HG03378 (cell line): ENCODE data around the gene PIEZO2.
A peak's percentile ranks its signal among the peaks of the same experiment; 100 is the strongest.

ENCODE experiments used
- ATAC-seq: cut with Tn5 transposase; IDR thresholded peaks from one replicate; pipeline ENCODE4 v1.9.1; 2021; ENCODE audit warnings: mild to moderate bottlenecking, moderate library complexity; ENCODE audit not compliant: unreplicated experiment

Gene PIEZO2

DNA sequence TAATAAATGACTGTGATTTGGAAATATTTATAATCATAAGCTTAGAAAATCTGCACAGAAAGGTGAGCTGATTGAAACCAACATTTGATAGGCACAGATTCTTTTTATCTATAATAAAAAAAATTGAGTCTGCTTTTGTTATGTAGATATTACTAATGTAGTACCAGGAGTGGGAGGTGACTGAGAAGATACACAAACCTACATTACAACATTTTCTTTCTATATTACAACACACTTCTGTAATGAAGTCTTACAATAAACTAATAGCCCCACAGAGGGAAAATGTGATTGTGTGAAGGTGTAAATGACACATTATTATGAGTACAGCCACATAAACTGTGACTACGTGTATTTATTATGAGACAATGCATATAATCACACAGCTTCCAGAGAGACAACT is 241.6 kb downstream of the PIEZO2 start:
- no peak for ATAC-seq

DNA sequence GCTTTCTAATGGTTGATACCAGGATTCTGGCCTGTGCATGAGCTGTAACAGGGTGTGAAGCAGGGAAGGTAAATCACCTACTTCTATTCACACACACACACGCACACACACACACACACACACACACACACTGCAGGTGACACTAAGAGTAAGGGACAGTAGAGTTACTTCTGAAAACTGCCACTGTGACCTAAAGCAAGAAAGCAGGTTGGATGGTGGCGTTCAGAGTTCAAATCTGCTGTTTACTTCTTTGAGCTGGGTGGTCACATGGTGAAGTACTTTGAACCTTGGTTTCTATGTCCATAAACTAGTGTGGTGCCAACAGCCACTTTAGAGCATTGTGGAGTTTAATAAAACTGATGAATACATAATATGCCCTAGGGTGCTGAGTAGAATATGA is 248.0 kb downstream of the PIEZO2 start:
- no peak for ATAC-seq

DNA sequence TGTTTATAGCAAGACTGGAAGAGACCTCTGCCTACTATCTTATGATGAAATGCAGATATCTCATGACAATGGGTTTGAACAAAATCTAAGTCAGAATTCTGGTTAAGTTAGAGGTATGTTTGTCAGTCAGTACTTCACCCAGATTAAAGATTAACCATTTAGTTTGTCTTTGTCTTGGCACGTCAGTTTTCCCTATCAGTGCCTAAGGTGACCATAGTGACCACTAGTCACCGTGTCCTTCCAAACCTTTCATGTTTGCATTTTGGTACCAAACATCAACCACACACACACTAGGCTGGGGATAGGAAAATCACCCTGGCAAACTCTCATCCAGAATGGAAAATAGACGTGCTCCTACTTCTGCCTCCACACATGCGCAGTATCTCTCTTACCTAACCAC is 248.9 kb downstream of the PIEZO2 start:
- no peak for ATAC-seq

DNA sequence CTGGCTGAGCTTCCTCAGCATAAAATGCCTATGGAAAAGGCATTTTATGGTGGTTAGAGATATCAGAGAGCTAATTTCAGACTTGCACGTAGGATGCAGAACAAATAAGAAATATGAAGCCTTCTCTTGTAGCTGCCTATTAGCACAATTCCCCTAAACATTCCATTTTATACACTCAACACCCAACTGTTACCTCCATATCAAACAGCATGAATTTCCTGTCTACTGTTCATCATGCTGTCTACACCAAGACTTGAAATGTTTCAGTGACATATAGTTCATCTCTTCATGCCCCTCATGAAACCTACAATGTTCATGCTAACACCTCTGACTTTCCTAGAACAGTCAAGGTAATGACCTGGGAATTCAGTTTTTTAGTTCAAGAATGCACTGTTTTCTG is 249.9 kb downstream of the PIEZO2 start:
- no peak for ATAC-seq

DNA sequence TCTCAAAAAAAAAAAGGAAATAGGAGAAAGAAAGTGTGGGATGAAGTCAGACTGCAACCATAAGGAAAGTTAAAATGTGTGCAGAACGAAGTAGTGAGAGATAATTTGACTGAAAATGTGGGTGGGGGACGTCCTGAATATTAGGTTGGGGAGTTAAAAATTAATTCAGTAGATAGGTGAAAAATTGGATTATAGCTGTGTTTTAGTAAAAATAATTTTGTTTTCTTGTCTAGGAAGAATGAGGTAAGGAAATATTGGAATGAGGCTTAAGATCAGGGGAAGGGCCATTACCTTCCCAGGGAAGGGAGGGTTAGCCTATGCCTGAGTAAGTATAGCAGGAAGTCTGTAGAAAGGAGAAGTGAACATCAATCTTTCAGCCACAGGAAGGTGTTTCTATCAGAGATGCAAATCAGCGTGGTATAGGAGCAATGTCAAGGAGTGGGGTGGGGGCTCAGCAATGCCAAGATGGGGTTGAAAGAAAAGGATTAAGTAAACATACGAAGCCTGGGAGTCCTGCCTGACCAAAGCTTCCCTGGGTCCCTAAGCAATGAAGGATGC is 250.9 kb downstream of the PIEZO2 start:
- no peak for ATAC-seq

DNA sequence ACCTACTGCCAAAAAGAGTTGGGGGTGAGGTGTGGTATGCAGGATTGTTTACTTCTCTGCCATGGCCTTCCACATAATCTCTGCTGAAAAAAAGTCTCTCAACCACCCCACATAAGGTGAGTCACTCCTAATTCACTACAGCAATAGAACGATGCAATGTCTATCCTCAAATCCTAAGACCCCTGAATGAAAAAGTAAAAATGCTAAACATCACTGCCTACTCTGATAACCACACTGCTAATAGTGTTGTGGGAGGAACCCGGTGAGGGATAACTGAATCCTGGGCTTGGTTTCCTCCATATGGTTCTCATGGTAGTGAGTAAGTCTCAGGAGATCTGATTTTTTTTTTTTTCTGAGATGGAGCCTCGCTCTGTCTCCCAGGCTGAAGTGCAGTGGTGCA is 252.5 kb downstream of the PIEZO2 start:
- no peak for ATAC-seq

DNA sequence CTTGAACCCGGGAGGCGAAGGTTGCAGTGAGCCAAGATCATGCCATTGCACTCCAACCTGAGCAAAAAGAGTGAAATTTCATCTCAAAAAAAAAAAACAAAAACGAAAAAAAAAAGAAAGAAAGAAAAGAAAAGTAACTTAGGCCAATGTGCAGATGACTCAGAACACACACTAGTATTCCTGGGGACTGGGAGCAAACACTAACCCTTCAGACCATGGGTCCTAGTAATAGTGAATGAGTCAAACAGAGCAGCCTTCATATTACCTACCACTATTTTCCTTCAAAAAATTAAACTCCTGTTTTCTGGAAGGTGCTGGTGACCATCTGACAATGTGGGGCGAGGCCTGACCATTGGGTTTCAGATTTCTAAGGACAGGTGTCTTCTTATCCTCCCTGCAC is 253.4 kb downstream of the PIEZO2 start:
- no peak for ATAC-seq

DNA sequence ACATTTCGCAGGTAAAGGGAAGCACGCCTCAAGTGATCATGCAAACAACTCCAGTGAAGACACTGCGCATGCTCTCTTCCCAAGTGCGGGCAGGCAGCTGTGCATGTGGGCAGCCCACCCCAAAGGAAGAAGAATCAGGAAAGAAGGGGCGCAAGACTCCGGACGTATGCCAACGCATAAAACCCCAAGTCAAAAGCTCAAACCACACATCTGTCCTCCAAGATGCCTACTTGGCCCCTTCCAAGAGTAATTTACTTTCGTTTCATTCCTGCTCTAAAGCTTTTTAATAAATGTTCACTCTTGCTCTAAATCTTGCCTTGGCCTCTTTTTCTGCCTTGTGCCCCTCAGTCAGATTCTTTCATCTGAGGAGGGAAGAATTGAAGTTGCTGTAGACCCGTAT is 254.9 kb downstream of the PIEZO2 start:
- ATAC-seq = no peak

DNA sequence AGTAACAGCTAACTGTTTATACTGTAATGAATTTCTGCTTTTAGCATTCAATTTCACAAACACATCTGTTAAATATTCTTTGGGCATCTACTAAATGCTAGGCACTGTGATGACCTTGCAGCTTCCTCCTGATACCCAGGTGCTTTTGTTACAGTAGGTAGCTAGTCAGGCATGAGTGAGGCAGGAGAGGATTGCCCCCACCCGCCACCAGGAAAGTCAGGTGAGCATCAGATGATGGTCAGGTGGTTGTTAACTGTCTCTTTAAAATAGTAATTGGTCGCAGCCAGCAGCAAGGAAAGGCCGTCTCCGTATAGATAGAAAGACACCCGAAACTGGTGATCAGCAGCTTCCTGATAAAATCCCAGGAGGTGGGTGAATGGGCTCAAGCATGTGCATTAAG is 255.6 kb downstream of the PIEZO2 start:
- ATAC-seq = no peak

DNA sequence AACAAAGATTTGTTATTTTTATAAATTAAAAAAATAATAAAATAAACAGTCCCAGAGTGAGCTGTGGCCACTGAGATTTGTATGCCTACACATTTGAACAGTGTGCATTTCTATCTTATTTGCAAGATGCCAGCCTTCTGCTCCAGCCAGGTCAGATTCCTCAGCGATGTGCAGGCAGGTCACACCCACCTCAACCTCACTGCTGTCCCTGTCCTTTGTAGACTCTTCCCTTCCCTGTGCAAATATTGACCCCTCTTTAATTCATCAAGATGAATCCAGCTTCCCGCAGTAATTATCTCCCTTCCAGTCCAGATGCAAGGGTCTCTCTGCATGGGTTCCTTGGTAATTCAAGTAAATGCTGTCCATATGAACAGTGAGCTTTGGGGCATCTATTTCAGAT is 256.2 kb downstream of the PIEZO2 start:
- ATAC-seq = no peak

DNA sequence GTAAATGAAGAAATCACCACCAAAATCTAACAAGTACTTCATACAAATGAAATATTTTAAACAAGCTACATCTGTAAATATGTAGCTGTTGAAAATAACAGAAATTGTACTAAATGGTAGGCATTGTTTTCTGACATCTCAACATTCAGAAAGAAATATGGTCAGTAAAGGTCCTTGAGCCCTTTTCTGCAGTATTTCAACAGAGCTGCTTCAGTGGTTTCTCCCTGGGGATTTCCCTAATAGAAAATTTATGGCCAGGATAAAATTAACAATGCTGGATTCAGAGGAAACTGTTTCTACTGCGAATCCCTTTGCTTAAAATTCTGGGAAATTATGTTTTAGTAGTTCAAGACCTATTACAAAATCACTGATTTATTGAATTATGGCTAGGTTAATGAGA is 256.6 kb downstream of the PIEZO2 start:
- no peak for ATAC-seq

DNA sequence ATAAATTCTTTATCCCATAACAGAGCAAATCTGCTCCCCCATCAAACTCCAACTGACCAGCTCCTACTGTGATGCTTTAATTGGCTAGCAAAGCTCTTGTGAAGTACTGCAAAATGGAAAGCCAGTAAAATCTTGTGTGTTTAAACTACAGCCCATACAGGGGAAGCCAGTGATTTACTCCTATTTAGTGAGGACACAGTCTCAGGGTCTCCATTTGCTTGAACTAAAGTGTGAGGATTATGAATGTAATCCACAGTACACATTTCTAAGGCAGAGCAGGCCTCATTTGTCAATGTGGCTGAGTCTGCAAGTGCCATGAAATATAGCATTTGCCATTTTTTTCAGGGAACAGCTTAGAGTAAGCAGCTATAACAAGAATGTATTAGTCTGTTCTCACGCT is 259.3 kb downstream of the PIEZO2 start:
- ATAC-seq = no peak

DNA sequence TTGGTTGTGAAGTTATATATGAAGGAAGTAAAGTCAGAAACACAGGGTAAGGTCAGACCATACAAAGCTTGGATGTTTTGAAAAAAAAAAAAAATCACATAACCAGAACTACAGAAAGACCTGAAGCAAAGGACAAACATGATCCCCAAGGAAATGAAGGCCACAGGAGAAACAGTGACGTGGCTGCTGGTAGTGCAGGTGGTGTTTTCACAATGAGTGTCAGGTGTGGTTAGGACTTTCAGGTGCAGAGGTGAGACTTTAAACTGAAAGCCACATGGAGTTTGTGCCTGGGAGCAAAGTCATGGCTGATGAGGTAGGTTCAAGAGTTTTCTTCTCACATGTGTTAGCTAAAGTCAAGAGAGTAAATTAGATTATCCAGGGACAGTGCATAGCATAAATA is 270.7 kb downstream of the PIEZO2 start:
- ATAC-seq = peak; percentile 76

DNA sequence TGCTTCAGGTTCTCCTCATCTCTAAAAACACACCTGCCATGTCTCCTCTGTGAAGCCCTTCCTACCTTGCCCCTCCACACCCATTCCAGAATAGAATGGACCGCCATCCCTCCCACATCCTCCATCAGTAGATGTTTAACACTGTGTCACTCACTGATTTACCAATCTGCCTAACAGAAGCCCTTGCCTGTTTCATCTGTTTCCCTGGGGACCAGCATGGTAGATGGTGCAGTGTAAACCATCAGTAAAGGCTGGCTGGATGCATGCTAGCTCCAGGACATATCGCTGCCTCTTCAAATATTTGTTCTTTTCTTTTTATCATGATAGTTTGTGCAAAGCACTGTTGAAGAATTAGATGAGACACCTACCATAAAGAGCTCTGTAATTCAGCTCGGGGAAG is 271.4 kb downstream of the PIEZO2 start:
- peak; percentile 36 for ATAC-seq

DNA sequence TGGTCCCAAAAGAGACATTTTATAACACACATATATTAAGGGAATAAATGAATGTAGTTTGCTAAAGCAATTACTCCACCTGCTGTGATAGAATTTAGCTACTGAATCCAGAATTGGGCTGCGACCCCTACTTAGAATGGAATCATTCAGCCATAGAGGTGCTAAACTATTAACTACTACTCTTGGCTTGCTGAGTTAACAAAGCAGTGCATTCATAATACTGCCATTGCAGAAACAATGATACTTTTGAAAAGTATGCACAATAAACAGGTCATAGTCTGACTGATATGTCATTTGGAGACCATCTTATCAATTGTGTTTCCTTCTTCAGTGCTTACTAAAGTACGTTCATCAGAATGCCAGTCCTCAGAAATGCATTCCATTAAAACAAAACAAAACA is 273.6 kb downstream of the PIEZO2 start:
- no peak for ATAC-seq

DNA sequence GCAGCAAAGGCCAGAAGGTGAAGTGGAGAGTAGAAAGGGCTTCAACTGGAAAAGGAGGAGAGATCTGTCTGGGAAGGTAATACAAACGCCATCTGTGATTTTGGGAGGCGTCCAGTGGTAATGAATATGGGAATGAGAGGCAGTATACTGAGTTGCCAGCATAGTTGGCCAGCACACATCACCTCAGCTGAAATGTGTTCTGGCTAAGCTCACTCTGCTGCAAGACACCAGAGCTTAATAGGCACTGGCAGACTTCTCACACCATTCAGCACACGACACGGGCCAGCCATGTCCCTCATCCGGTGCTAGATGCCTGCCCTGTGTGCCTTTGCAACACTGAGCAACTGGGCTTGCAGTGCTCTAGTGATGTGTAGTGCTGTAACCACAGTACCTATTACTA is 277.1 kb downstream of the PIEZO2 start:
- ATAC-seq = no peak

DNA sequence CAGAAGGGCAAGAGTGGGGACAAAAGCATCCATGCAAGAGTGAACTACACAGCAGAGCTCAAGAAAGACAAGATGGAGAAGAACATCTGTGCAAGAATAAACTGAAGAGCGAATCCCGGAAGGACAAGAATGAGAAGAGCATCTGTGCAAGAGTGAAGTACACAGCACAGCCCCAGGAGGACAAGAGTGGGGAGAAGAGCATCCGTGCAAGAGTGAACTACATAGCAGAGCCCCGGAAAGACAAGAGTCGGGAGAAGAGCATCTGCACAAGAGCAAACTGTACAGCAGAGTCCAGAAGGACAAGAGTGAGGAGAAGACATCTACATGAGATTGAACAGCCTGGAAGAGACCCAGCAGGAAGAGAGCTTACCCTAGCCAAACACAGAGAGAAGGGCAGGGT is 284.6 kb downstream of the PIEZO2 start:
- ATAC-seq = no peak

DNA sequence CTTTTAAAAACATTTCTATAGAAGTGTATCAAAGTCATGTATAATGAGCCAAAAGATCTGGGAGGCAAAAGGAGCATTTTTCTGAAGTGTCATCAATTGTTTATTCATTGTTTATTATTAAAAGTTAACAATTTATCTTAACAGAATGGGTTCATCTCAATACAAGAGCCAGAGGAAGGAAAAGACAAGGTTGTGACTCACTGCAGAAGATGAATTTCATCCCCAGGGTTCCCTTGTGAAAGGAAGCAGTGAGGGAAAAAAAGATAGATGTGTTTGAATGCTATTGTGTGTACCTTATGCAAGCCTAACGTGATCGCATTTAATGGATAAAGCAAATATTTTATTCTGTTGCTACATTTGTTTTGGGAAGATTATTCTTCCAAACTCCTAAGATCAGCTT is 286.3 kb downstream of the PIEZO2 start:
- no peak for ATAC-seq

DNA sequence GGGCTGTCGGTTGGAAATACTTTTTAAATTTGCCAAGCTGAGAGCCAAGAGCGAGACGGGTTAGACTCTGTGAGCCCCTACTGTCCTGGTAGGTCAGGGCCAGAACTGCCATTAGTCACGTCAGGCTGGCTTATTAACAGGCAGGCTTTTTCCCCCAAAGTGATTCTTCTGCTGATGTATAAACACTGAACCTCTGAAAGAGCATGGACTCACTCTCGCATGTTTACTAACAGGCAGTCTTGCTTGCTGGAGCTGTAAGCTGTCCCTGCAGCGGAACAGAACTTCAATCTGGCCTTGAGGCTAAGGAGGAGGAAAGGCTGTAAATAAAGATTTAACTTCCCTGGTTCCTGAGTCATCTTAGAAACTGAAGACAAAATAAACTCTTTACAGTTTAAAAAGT is 288.4 kb downstream of the PIEZO2 start:
- ATAC-seq = no peak

DNA sequence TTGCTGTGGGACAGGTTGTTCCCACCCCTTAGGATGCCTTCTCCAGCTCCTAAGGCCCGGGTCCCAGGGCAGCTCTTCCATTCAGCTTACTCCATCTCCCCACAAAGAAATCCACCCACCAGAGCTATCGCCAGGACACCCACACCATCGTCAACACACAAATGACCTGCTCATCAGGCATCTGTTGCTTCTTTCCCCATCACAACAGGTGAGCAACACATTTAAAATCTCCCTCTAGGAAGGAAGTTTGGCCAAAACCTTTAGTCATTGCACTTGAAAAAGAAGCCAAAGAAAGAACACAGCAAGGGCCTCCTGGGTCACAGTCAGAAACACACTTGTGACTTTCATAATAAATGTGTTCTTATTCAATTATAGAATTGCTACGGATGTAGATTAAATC is 289.0 kb downstream of the PIEZO2 start:
- ATAC-seq = no peak

DNA sequence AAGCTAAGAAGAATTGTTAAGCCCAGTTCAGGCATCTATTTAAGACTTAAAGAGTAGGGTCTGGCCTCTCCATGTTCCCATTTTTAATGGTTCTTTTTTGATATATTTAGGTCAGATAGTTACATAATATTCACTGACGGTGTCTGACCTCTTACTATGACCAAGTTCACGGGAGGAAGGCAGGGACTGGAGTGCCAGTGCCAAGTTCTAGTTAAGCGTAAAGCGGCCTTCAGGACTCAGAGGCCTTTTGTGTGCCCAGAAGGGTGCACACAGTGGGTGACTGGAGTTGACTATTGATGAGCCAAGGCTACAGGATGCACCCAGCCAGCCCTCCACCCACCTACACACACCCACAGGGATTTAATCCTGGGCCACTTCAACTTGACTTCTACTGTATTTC is 290.9 kb downstream of the PIEZO2 start:
- ATAC-seq = no peak

DNA sequence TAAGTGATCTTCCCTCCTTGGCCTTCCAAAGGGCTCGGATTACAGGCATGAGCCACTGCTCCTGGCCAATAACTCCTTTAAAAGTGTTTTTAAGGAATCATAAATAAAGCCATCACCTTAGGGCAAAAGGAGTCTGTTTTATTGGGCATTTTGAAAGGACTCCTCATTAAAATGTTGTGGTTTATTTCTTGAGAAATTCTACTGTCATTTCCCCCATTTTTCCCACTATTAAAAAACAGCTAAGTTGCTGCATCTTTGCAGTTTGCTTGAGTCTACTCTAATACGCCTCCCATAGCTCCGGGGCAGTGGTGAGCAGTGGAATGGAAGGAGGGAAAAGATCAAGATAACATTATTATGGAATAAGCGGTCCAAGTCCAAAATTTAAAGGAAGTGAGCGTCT is 293.2 kb downstream of the PIEZO2 start:
- no peak for ATAC-seq

DNA sequence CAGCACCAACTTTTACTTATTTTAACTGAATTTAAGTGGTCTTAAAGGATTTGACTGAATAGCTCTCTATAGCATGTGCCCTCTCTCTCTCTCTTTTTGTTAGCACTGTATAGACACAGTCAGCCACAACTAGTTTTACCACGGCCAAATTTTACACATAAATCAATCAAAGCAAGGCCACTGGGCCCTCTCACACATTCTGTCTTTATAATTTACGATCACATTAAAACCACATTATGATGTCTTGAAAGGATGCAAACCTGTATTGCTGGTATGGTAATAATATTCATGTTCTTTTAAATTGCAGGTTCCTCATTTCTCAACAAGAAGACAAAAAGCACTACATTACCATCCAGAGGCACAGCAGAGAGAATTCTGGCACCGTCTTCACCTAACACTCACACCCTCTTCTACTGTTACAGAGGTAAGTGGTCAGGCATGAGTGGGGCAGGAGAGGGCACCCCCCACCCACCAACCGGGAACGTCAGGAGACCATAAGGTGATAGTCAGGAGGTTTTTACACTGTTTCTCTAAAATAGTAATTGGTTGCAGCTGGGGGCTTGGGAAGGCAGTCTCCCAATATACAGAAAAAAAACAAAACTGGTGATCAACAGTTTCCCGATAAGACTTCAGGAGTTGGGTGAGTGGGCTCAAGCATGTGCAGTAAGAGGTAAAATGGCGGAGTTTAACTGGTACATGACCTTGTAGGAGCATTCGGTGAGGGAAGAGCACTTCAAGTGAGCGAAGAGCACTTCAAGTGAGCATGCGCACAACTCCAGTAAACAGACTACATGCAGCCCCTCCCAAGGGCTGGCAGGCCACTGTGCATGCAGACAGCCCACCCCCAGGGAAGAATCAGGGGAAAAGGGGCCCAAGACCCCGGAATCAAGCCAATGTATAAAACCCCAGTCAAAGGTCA is 296.7 kb downstream of the PIEZO2 start:
- ATAC-seq = no peak
